SK-N-SH (cell line): ENCODE measurements around the gene SPP2. TPM values are rescaled to one million over a fixed set of nuclear protein-coding genes. Genes with fewer than 3 reads are reported as not detected.

Experiments
- CTCF ChIA-PET: fragments of 300-600, 350-600 bp; formaldehyde crosslinking; extraction: SDS; loops from one replicate; lab custom pipeline; 2021; lab: Yijun Ruan, JAX
- POLR2A ChIA-PET: fragments of 350-600 bp; sonication (Branson Sonifier 250); formaldehyde crosslinking; extraction: SDS; loops from one replicate; lab custom pipeline; 2020; ENCODE audit warnings: antibody characterized with exemption, inconsistent platforms; lab: Yijun Ruan, JAX
- DNase-seq: peaks from one replicate; pipeline ENCODE4 v3.0.0; 2012
- H2AFZ ChIP-seq: fragments of 200-600 bp; sonication (generic); 2 replicates; pipeline ENCODE4 v1.8.1; 2016; ENCODE audit warnings: antibody characterized with exemption, mild to moderate bottlenecking, low read depth
- H3F3A ChIP-seq: fragments of 200-600 bp; sonication (generic); replicated peaks from 2 replicates; pipeline ENCODE3; 2016; ENCODE audit warnings: antibody characterized with exemption, mild to moderate bottlenecking; ENCODE audit not compliant: insufficient read depth
- H3K27ac ChIP-seq, 2 experiments: fragments of 200-500 bp in 1 of 2; fragments of 200-600 bp in 1 of 2; sonication (Bioruptor generic) in 1 of 2; sonication (generic), shearing (Covaris generic) in 1 of 2; 2 replicates each; pipeline versions ENCODE4 v1.5.1 to v1.6.1; 2014 to 2016; ENCODE audit warnings: low read depth in 2 of 2, inconsistent platforms in 1 of 2, low read length in 1 of 2, mild to moderate bottlenecking in 1 of 2, mixed read lengths in 1 of 2
- H3K27me3 ChIP-seq: fragments of 200-600 bp; sonication (generic), shearing (Covaris generic); 2 replicates; pipeline ENCODE4 v1.6.1; 2016; ENCODE audit warnings: mixed run types; ENCODE audit not compliant: insufficient read depth
- H3K36me3 ChIP-seq, 2 experiments: fragments of 200-500 bp in 1 of 2; fragments of 200-600 bp in 1 of 2; sonication (Bioruptor generic) in 1 of 2; sonication (generic) in 1 of 2; replicated peaks in 1 of 2; 2 replicates each; pipeline versions ENCODE3 to v1.5.1; 2014 to 2016; ENCODE audit warnings: low read length in 1 of 2, mild to moderate bottlenecking in 1 of 2; ENCODE audit not compliant: insufficient read depth in 2 of 2, control insufficient read depth in 1 of 2
- H3K4me1 ChIP-seq, 2 experiments: fragments of 200-500 bp in 1 of 2; fragments of 200-600 bp in 1 of 2; sonication (Bioruptor generic) in 1 of 2; sonication (generic), shearing (Covaris generic) in 1 of 2; 2 replicates each; pipeline versions ENCODE4 v1.5.1 to v1.6.1; 2014 to 2016; ENCODE audit warnings: low read depth in 1 of 2, low read length in 1 of 2, mixed run types in 1 of 2; ENCODE audit not compliant: insufficient read depth in 2 of 2, control insufficient read depth in 1 of 2
- H3K4me2 ChIP-seq: fragments of 200-600 bp; sonication (generic), shearing (Covaris generic); 2 replicates; pipeline ENCODE4 v1.6.1; 2017; ENCODE audit warnings: mixed run types
- H3K4me3 ChIP-seq, 2 experiments: fragments of 200-500 bp in 1 of 2; fragments of 200-600 bp in 1 of 2; sonication (Bioruptor generic) in 1 of 2; sonication (generic), shearing (Covaris generic) in 1 of 2; 2 replicates each; pipeline versions ENCODE4 v1.5.1 to v1.8.1; 2014 to 2016; ENCODE audit warnings: low read depth in 2 of 2, inconsistent platforms in 1 of 2, low read length in 1 of 2, mild to moderate bottlenecking in 1 of 2, mixed read lengths in 1 of 2, moderate library complexity in 1 of 2
- H3K79me2 ChIP-seq: fragments of 200-600 bp; sonication (generic); 2 replicates; pipeline ENCODE4 v1.8.1; 2017; ENCODE audit warnings: mild to moderate bottlenecking; ENCODE audit not compliant: insufficient read depth
- H3K9ac ChIP-seq: fragments of 200-600 bp; sonication (generic); 2 replicates; pipeline ENCODE4 v1.6.1; 2017; ENCODE audit warnings: mixed run types
- H3K9me2 ChIP-seq: fragments of 200-600 bp; sonication (generic); 2 replicates; pipeline ENCODE4 v1.6.1; 2017; ENCODE audit warnings: mixed run types
- H3K9me3 ChIP-seq: fragments of 200-600 bp; sonication (generic); 2 replicates; pipeline ENCODE4 v1.6.1; 2017; ENCODE audit warnings: mixed run types, mild to moderate bottlenecking, moderate library complexity
- H4K20me1 ChIP-seq: fragments of 200-600 bp; sonication (generic); 2 replicates; pipeline ENCODE4 v1.6.1; 2017; ENCODE audit warnings: mild to moderate bottlenecking, mixed run types; ENCODE audit not compliant: insufficient read depth
- EZH2phosphoT487 ChIP-seq: fragments of 200-600 bp; sonication (generic); IDR thresholded peaks from 2 replicates; pipeline ENCODE4 v1.6.1; 2017; ENCODE audit warnings: low read depth, mixed run types, mild to moderate bottlenecking, antibody characterized with exemption, moderate library complexity, borderline replicate concordance
- FOXJ3 ChIP-seq: sonication (generic); formaldehyde crosslinking; IDR thresholded peaks from 2 replicates; pipeline ENCODE4 v1.5.1; 2020; ENCODE audit warnings: mild to moderate bottlenecking, missing genetic modification reagents
- FOXM1 ChIP-seq: IDR thresholded peaks from 2 replicates; pipeline ENCODE4 v1.4.0; 2012; ENCODE audit warnings: low read depth, mild to moderate bottlenecking
- GATA2 ChIP-seq: sonication (generic); formaldehyde crosslinking; IDR thresholded peaks from 2 replicates; pipeline ENCODE4 v1.5.0; 2020; ENCODE audit warnings: mild to moderate bottlenecking, missing genetic modification reagents
- JUND ChIP-seq: IDR thresholded peaks from 2 replicates; pipeline ENCODE4 v1.4.0; 2012
- MEF2A ChIP-seq: IDR thresholded peaks from 2 replicates; pipeline ENCODE4 v1.4.0; 2012; ENCODE audit warnings: low read depth, borderline replicate concordance
- MXI1 ChIP-seq: IDR thresholded peaks from 2 replicates; pipeline ENCODE4 v1.6.1; 2012; ENCODE audit warnings: mild to moderate bottlenecking, low read depth, low read length, improper control_type of control experiment
- NRF1 ChIP-seq: IDR thresholded peaks from 2 replicates; pipeline ENCODE4 v1.6.1; 2012; ENCODE audit warnings: low read depth, mild to moderate bottlenecking, low read length
- POLR2AphosphoS5 ChIP-seq: IDR thresholded peaks from 2 replicates; pipeline ENCODE4 v1.6.1; 2012; ENCODE audit warnings: low read depth, low read length
- REST ChIP-seq: IDR thresholded peaks from 2 replicates; pipeline ENCODE4 v1.6.1; 2012; ENCODE audit warnings: mild to moderate bottlenecking, low read depth, low read length, moderate library complexity
- RFX5 ChIP-seq: IDR thresholded peaks from 2 replicates; pipeline ENCODE4 v1.6.1; 2012; ENCODE audit warnings: mild to moderate bottlenecking, improper control_type of control experiment, low read length
- SIN3A ChIP-seq: IDR thresholded peaks from 2 replicates; pipeline ENCODE4 v1.6.1; 2012; ENCODE audit warnings: low read depth, mild to moderate bottlenecking, low read length, moderate library complexity, borderline replicate concordance
- SMC3 ChIP-seq: IDR thresholded peaks from 2 replicates; pipeline ENCODE4 v1.6.1; 2012; ENCODE audit warnings: low read depth, low read length, improper control_type of control experiment
- YY1 ChIP-seq: IDR thresholded peaks from 2 replicates; pipeline ENCODE4 v1.4.0; 2012; ENCODE audit warnings: low read depth, mild to moderate bottlenecking
- WGBS: methylation state at CpG from one replicate; pipeline ENCODE4 v1.1.6; 2017; ENCODE audit warnings: low lambda C conversion rate; 5-methylcytosine and 5-hydroxymethylcytosine counted together
- polyA plus RNA-seq, 3 experiments: library from polyadenylated mRNA; depleted of rRNA; stranded (reverse); fragments of >200 nt; gene quantifications; 2 replicates each; pipeline ENCODE4 v1.2.3, GENCODE V29; 2012
- TF ChIP-seq, protein P1 (sequence below): IDR thresholded peaks from 2 replicates; pipeline ENCODE4 v1.4.0; 2012; ENCODE audit warnings: low read depth
- TF ChIP-seq, protein P2 (sequence below): fragments of 200-600 bp; sonication (generic); IDR thresholded peaks from 2 replicates; pipeline ENCODE4 v1.6.1; 2017; ENCODE audit warnings: antibody characterized with exemption, mild to moderate bottlenecking, moderate library complexity

SPP2 gene
- polyA plus RNA-seq, 1 of the 3 experiments (the other 2 are of a cell fraction): 0.30 TPM

DNA sequence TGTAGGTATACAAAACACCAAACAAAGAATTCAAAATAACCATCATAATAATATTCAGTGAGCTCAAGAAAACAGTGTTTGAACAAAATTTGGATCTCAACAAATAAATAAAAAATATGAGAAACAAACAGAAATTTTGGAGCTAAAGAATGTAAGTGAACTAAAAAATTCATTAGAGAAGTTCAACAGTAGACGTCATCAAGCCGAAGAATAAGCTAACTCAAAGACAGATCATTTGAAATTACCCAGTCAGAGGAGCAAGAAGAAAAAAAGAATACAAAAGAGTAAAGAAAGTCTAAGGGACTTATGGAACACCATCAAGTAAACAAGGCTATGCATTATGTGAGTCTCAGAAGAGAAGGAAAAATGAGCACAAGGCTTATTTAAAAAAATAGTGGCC, 16.6 kb upstream of the SPP2 start:
- Histone ChIP-seq H3K9me3 (0 out of 2 replicates have a peak, but pooled peaks cover 4% of the 10 kb centered on the region), H3F3A (peaks cover 4% of the 10 kb centered on the region), H3K9ac (no peak overlapping the region), H3K27ac (no peak overlapping the region), H3K9me2 (no peaks in the 10 kb centered on the region), H3K27me3 (no peaks in the 10 kb centered on the region), H2AFZ (no peak overlapping the region), H3K79me2 (no peaks in the 10 kb centered on the region), H3K4me1 (peaks cover 0 to 3% of the 10 kb centered on the region in 2 experiments; a peak in 1 of 4 replicates), H3K4me2 (no peak overlapping the region), H3K36me3 (no peaks in the 10 kb centered on the region), H3K4me3 (no peak overlapping the region), H4K20me1 (no peaks in the 10 kb centered on the region)
- DNase-seq: no peak
- CTCF ChIA-PET: interaction anchor here (0.6 kb wide), 1 partner anchor 65 kb away, joined by 4 read pairs; no protein-coding TSS in a partner anchor
- POLR2A ChIA-PET: no interaction called here
- TF ChIP-seq POLR2AphosphoS5: no peak
- no peak for TF ChIP-seq GATA2 (CRISPR knock-in tag)
- TF ChIP-seq JUND: no peak
- TF ChIP-seq, protein P1, sequence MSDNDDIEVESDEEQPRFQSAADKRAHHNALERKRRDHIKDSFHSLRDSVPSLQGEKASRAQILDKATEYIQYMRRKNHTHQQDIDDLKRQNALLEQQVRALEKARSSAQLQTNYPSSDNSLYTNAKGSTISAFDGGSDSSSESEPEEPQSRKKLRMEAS: no peak
- TF ChIP-seq YY1: no peak
- no peak for TF ChIP-seq SIN3A
- no peak for TF ChIP-seq SMC3
- TF ChIP-seq EZH2phosphoT487: no peak
- TF ChIP-seq RFX5: no peak
- TF ChIP-seq NRF1: no peak
- no peak for TF ChIP-seq FOXJ3
- no peak for TF ChIP-seq MXI1
- no peak for TF ChIP-seq REST
- no peak for TF ChIP-seq MEF2A
- TF ChIP-seq, protein P2, sequence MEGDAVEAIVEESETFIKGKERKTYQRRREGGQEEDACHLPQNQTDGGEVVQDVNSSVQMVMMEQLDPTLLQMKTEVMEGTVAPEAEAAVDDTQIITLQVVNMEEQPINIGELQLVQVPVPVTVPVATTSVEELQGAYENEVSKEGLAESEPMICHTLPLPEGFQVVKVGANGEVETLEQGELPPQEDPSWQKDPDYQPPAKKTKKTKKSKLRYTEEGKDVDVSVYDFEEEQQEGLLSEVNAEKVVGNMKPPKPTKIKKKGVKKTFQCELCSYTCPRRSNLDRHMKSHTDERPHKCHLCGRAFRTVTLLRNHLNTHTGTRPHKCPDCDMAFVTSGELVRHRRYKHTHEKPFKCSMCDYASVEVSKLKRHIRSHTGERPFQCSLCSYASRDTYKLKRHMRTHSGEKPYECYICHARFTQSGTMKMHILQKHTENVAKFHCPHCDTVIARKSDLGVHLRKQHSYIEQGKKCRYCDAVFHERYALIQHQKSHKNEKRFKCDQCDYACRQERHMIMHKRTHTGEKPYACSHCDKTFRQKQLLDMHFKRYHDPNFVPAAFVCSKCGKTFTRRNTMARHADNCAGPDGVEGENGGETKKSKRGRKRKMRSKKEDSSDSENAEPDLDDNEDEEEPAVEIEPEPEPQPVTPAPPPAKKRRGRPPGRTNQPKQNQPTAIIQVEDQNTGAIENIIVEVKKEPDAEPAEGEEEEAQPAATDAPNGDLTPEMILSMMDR: no peak
- no peak for TF ChIP-seq FOXM1
- 90% methylated on average over 2 of the region's 2 CpGs for WGBS
